ENCODE measurements around the gene GBX2. TPM values are rescaled to one million over a fixed set of nuclear protein-coding genes. Genes with fewer than 3 reads are reported as not detected.

Gene GBX2
- total and polyA plus RNA-seq, 7 donors = not detected

GRCh38 chr2:236171181-236171679 lies 3.0 kb upstream of the GBX2 start:
- DNase-seq (no peak), ATAC-seq (no peak)
- Histone ChIP-seq H3K27me3 (ENCODE audit: insufficient read depth in 3 of 3, low read length in 2 of 3) (peaks cover 3 to 97% (median 50%) of the 10 kb centered on the region in 3 donors), H3K4me1 (peaks cover 11% of the 10 kb centered on the region), H3K27ac (no peak overlapping the region), H3K4me3 (no peak overlapping the region), H3K36me3 (ENCODE audit: insufficient read depth in 1 of 2, low read depth in 1 of 2) (no peaks in the 10 kb centered on the region), H3K9me3 (no peaks in the 10 kb centered on the region)
- no peak for TF ChIP-seq CTCF (IDR thresholded peaks at IDR 0.05)
- intact Hi-C loops (cut with DNase I) = loop anchor here in 1 of 2 donors (10.0 kb wide), 1 partner anchor 134 kb away; no protein-coding TSS in a partner anchor
- WGBS, 3 donors = 5 to 11% (median 6%) methylated on average over 27 of the region's 27 CpGs

GRCh38 chr2:236170590-236171165 lies 2.5 kb upstream of the GBX2 start:
- no peak overlapping the region for H3K4me3 ChIP-seq
- H3K27me3 ChIP-seq (ENCODE audit: insufficient read depth in 3 of 3, low read length in 2 of 3) = peaks cover 3 to 97% (median 55%) of the 10 kb centered on the region in 3 donors
- no peak for ATAC-seq
- H3K4me1 ChIP-seq = peaks cover 11% of the 10 kb centered on the region
- no peak overlapping the region for H3K27ac ChIP-seq
- no peak for TF ChIP-seq CTCF (IDR thresholded peaks at IDR 0.05)
- no peaks in the 10 kb centered on the region for H3K36me3 ChIP-seq (ENCODE audit: insufficient read depth in 1 of 2, low read depth in 1 of 2)
- DNase-seq = no peak
- intact Hi-C loops (cut with DNase I) = loop anchor here in 1 of 2 donors (10.0 kb wide), 1 partner anchor 134 kb away; no protein-coding TSS in a partner anchor
- H3K9me3 ChIP-seq = no peaks in the 10 kb centered on the region
- WGBS, 3 donors = 35 to 41% (median 37%) methylated on average over 21 of the region's 21 CpGs

DNA sequence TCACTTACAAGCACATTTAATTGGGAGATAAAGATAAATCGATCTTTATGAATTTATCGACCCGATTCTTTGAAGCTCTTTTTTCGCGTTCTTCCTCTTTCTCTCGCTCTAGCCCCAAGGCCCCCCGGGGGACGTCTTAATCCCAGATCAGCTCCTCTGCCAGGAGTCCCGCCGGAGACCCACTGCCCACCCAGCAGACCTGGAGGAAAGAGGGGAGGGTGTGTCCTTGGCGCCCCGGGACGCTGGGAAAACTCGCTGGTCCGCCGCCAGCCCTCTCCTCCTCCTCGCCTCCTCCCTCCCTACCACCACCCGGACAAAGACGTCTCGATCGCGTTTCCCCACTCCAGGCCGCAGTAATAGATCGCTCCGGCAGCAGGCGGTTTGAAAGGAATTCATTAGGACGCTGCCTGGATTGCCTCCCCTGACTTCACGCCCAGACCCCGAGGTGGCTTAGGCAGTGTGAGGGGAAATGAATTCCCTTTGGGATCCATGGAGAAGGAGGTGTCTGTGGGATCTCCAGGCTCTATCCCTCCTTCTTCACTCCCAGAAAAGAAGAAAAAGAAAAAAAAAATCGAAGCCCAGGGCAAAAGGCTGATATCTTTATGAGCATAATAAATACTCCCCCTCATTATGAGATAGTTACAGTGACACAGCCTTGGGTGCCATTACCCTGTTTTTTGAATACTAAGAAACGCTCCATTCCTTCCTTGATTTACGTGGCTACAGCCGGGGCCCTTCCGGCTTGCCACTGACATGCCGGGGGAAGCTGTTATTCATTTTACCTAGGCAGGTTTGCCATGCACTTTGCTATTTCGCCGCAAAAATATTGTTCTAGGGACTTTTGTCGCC lies 1.8 kb upstream of the GBX2 start:
- 26 to 33% (median 29%) methylated on average over 36 to 38 of the region's 38 CpGs for WGBS, 3 donors
- Histone ChIP-seq H3K27ac (no peak overlapping the region), H3K9me3 (no peaks in the 10 kb centered on the region), H3K36me3 (ENCODE audit: insufficient read depth in 1 of 2, low read depth in 1 of 2) (no peaks in the 10 kb centered on the region), H3K4me1 (peaks cover 12% of the 10 kb centered on the region), H3K27me3 (ENCODE audit: insufficient read depth in 3 of 3, low read length in 2 of 3) (peaks cover 3 to 100% (median 62%) of the 10 kb centered on the region in 3 donors), H3K4me3 (no peak overlapping the region)
- ATAC-seq = no peak
- no peak for TF ChIP-seq CTCF (IDR thresholded peaks at IDR 0.05)
- DNase-seq = no peak
- intact Hi-C loops (cut with DNase I) = loop anchor here in 1 of 2 donors (10.0 kb wide), 1 partner anchor 135 kb away; no protein-coding TSS in a partner anchor

- peaks cover 20% of the 10 kb centered on the region for H3K4me1 ChIP-seq
- no peak overlapping the region for H3K4me3 ChIP-seq
- intact Hi-C loops (cut with DNase I) = no loop called here
- no peak for ATAC-seq
- H3K27me3 ChIP-seq (ENCODE audit: insufficient read depth in 3 of 3, low read length in 2 of 3) = peaks cover 3 to 100% (median 64%) of the 10 kb centered on the region in 3 donors
- 22 to 32% (median 31%) methylated on average over 36 of the region's 36 CpGs for WGBS, 3 donors
- no peak for DNase-seq
- TF ChIP-seq CTCF (IDR thresholded peaks at IDR 0.05) = no peak
- no peaks in the 10 kb centered on the region for H3K9me3 ChIP-seq
- H3K36me3 ChIP-seq (ENCODE audit: insufficient read depth in 1 of 2, low read depth in 1 of 2) = no peaks in the 10 kb centered on the region
- no peak overlapping the region for H3K27ac ChIP-seq
Measured at GRCh38 chr2:236169151-236169721, 1.1 kb upstream of the GBX2 start.
